Middle frontal gyrus (tissue), 1 donor: ENCODE measurements around the gene GPR146.

Experiments
- DNase-seq: peaks from one replicate; pipeline ENCODE4 v3.0.0-alpha.2; 2015; ENCODE audit warnings: low spot score; ENCODE audit errors: extremely low spot score

Gene GPR146

GRCh38 chr7:1011297-1012003 is 32.9 kb upstream of the GPR146 start:
- no peak for DNase-seq

- no peak for DNase-seq
Measured at GRCh38 chr7:1012004-1012715, 32.2 kb upstream of the GPR146 start.

GRCh38 chr7:1012716-1013095 is 31.6 kb upstream of the GPR146 start:
- no peak for DNase-seq

GRCh38 chr7:1013581-1013980 is 30.8 kb upstream of the GPR146 start:
- DNase-seq = no peak

- no peak for DNase-seq
Measured at GRCh38 chr7:1014681-1015080, 29.7 kb upstream of the GPR146 start.

- no peak for DNase-seq
Measured at GRCh38 chr7:1015196-1016121, 28.9 kb upstream of the GPR146 start.

- no peak for DNase-seq
Measured at GRCh38 chr7:1016577-1017531, 27.5 kb upstream of the GPR146 start.

GRCh38 chr7:1017586-1018333 is 26.6 kb upstream of the GPR146 start:
- DNase-seq = no peak

- no peak for DNase-seq
Measured at GRCh38 chr7:1018334-1018695, 26.0 kb upstream of the GPR146 start.

- no peak for DNase-seq
Measured at GRCh38 chr7:1019255-1019785, 25.0 kb upstream of the GPR146 start.

GRCh38 chr7:1019789-1020610 is 24.3 kb upstream of the GPR146 start:
- no peak for DNase-seq

GRCh38 chr7:1020849-1021251 is 23.5 kb upstream of the GPR146 start:
- DNase-seq = no peak

GRCh38 chr7:1021366-1021765 is 23.0 kb upstream of the GPR146 start:
- no peak for DNase-seq

GRCh38 chr7:1021931-1022330 is 22.4 kb upstream of the GPR146 start:
- DNase-seq = no peak

- no peak for DNase-seq
Measured at GRCh38 chr7:1022356-1022755, 22.0 kb upstream of the GPR146 start.

GRCh38 chr7:1022801-1023465 is 21.4 kb upstream of the GPR146 start:
- no peak for DNase-seq

- DNase-seq = no peak
Measured at GRCh38 chr7:1024331-1024841, 20.0 kb upstream of the GPR146 start.
